Measurements from ENCODE around the gene SRGAP3.

SRGAP3 gene

GRCh38 chr3:9223672-9224071, 25.8 kb downstream of the SRGAP3 start:
- DNase-seq = no peak

GRCh38 chr3:9222956-9223639, 26.3 kb downstream of the SRGAP3 start:
- no peak for DNase-seq

GRCh38 chr3:9222049-9222448, 27.4 kb downstream of the SRGAP3 start:
- no peak for DNase-seq

GRCh38 chr3:9218514-9218846, 31.0 kb downstream of the SRGAP3 start:
- DNase-seq = no peak

GRCh38 chr3:9217784-9218513, 31.5 kb downstream of the SRGAP3 start:
- DNase-seq = no peak

GRCh38 chr3:9216736-9217135, 32.7 kb downstream of the SRGAP3 start:
- DNase-seq = no peak

- DNase-seq = no peak
Observed at GRCh38 chr3:9214599-9214998, 34.8 kb downstream of the SRGAP3 start.

GRCh38 chr3:9214185-9214584, 35.3 kb downstream of the SRGAP3 start:
- DNase-seq = no peak

- no peak for DNase-seq
Observed at GRCh38 chr3:9213019-9213634, 36.3 kb downstream of the SRGAP3 start.

GRCh38 chr3:9211155-9211950, 38.1 kb downstream of the SRGAP3 start:
- DNase-seq = no peak

- no peak for DNase-seq
Observed at GRCh38 chr3:9209777-9210176, 39.7 kb downstream of the SRGAP3 start.

GRCh38 chr3:9208605-9209152, 40.8 kb downstream of the SRGAP3 start:
- no peak for DNase-seq

GRCh38 chr3:9207116-9207763, 42.2 kb downstream of the SRGAP3 start:
- no peak for DNase-seq

GRCh38 chr3:9206287-9206686, 43.2 kb downstream of the SRGAP3 start:
- no peak for DNase-seq

- no peak for DNase-seq
Observed at GRCh38 chr3:9205345-9206143, 43.9 kb downstream of the SRGAP3 start.

- no peak for DNase-seq
Observed at GRCh38 chr3:9204253-9204992, 45.0 kb downstream of the SRGAP3 start.

- no peak for DNase-seq
Observed at GRCh38 chr3:9203317-9203716, 46.1 kb downstream of the SRGAP3 start.

GRCh38 chr3:9202546-9202945, 46.9 kb downstream of the SRGAP3 start:
- no peak for DNase-seq

- DNase-seq = no peak
Observed at GRCh38 chr3:9201955-9202354, 47.5 kb downstream of the SRGAP3 start.

- DNase-seq = no peak
Observed at GRCh38 chr3:9201266-9201665, 48.2 kb downstream of the SRGAP3 start.

- DNase-seq = no peak
Observed at GRCh38 chr3:9199775-9200174, 49.7 kb downstream of the SRGAP3 start.
